GM19099 (cell line): ENCODE results near the gene YIPF6.

ENCODE experiments used
- POLR2A ChIP-seq: IDR thresholded peaks from 3 replicates; pipeline ENCODE4 v1.6.1; 2011; ENCODE audit warnings: low read depth; ENCODE audit not compliant: insufficient read length; ENCODE audit errors: extremely low read depth

The YIPF6 gene

GRCh38 chrX:68498508-68499379 lies at the start of gene YIPF6:
YIPF6 (plus strand) TSS chrX:68499051; CDS start chrX:68499067, 16 bp downstream.
- peak; percentile 95 for TF ChIP-seq POLR2A

DNA sequence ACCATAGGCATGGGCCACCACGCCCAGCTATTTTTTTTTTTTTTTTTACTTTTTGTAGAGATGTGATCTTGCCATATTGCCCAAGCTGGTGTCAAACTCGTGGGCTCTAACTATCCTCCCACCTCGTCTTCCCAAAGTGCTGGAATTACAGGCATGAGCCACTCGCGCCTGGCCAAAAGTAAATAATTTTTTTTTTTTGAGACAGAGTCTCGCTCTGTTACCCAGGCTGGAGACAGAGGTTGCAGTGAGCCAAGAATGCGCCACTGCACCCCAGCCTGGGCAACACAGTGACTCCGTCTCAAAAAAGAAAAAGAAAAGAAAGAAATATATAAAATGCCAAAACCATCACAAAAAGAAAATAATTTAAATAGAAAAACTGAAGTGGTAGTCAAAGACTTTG lies 47.1 kb upstream of the YIPF6 start:
- TF ChIP-seq POLR2A, result no peak

GRCh38 chrX:68454476-68455150 lies 44.2 kb upstream of the YIPF6 start:
- TF ChIP-seq POLR2A, result no peak

GRCh38 chrX:68455151-68455510 lies 43.7 kb upstream of the YIPF6 start:
- TF ChIP-seq POLR2A, result no peak

DNA sequence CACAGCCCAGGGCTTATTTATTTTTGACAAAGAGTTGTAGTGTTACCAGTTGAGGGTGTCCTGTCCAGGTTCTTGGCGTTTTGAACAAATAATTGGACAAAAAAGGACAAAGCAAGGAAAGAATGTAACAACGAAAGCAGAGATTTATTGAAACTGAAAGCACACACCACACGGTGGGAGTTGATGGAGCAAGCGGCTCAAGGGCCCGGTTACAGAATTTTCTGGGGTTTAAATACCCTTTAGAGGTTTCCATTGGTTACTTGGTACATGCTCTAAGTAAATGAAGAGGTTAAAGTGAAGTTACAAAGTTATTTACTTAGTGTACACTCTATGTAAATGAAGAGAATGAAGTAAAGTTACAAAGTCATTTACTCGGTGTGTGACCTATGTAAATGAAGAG lies 37.8 kb upstream of the YIPF6 start:
- no peak for TF ChIP-seq POLR2A

- no peak for TF ChIP-seq POLR2A
Measured at GRCh38 chrX:68461576-68461975, 37.3 kb upstream of the YIPF6 start.

GRCh38 chrX:68462197-68462596 lies 36.7 kb upstream of the YIPF6 start:
- no peak for TF ChIP-seq POLR2A

- TF ChIP-seq POLR2A, result no peak
Measured at GRCh38 chrX:68462653-68463052, 36.2 kb upstream of the YIPF6 start.

- TF ChIP-seq POLR2A, result no peak
Measured at GRCh38 chrX:68463880-68464279, 35.0 kb upstream of the YIPF6 start.

DNA sequence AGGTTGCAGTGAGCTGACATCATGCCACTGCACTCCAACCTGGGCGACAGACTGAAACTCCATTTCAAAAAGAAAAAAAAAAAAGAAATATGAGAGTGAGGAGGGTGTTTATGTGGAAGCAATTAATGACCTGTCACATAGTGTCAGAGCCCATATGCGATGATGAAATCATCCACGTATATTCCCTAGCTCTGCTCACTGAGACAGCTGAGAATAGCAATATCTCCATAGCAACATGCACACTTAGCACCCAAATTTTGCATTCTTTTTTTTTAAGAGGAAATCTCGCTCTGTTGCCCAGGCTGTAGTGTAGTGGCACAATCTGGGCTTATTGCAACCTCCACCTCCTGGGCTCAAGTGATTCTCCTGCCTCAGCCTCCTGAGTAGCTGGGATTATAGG lies 34.1 kb upstream of the YIPF6 start:
- TF ChIP-seq POLR2A, result no peak

DNA sequence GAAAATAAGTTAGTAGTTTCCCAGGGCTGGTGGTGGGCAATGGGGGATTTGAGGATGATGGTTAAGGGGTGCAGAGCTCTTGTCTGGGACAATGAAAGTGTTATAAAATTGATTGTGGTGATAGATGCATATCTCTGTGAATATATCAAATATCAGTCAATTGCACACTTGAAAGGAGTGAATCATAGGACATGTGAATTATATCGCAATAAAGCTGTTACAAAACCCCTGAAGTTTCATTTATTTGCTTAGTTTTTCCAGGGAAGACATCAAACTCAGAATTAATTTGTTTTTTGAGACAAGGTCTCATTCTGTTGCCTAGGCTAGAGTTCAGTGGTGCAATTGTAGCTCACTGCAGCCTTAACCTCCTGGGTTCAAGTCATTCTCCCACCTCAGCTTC lies 17.9 kb upstream of the YIPF6 start:
- no peak for TF ChIP-seq POLR2A

- TF ChIP-seq POLR2A, result no peak
Measured at GRCh38 chrX:68487254-68487653, 11.6 kb upstream of the YIPF6 start.

DNA sequence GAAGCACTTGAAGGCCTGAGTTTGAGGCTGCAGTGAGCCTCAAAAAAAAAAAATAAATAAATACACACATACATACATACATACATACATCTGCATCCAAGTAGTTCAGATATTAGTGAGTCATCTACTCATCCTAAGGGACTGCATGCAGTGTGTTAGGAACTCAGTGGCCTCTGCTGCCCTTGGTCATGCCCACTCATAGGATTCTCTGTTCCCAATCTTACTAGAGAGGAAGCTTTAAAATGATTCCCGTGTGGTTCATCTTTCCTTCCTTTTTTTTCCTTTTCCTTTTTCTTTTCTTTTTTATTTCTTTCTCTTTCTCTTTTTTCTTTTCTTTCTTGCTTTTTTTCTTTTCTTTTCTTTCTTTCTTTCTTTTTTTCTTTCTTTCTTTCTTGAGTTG lies 10.9 kb upstream of the YIPF6 start:
- TF ChIP-seq POLR2A, result no peak

DNA sequence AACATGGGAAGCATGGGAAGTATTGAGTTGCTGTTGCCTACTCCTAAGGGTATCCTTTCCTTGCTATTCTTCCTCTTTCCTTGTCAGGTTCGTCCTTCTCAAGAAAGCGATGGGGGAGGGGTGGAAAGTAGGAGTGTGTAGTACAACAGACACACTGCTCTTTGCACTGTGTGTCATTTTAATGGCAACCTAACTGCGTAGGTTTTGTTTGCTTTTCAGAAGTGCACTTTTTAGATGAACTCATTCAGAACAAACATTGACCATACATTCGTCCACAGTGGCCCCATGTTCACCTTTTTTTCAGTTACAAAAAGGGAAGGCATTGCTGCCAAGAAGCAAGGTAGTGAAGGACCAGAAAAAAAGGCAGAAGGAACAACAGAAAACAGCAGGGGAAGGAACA lies 10.2 kb upstream of the YIPF6 start:
- no peak for TF ChIP-seq POLR2A

DNA sequence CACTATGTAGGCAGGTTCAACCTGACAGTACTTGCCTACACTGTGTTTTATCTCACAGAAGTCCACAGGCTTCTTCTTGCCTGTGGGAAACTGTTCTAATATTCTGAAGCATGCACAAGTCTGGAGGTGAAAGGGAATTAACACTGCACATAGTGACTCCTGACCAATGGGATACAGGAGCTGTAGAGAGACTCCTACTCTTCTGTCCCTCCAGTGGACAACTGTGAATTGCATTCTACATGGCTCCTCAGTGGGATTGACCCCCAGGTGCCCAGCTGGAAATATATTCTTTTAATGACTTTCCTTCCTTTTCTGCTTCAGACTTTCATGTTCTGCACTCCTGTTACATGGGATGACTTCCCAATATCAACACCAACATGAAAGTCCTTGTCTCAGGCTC lies 8.2 kb upstream of the YIPF6 start:
- no peak for TF ChIP-seq POLR2A

DNA sequence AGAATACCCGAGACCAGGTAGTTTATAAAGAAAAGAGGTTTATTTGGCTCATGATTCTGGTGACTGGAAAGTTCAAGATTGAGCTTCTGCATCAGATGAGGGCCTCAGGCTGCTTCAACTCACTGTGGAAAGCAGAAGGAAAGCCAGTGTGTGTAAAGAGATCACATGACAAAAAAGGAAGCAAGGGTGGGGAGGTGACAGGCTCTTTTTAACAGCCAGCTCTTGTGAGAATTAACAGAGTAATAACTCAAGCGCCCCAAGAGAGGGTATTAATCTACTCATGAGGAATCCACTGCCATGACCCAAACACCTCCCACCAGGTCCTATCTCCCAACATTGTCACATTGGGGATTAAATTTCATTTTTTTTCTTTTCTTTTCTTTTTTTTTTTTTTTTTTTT lies 6.3 kb upstream of the YIPF6 start:
- TF ChIP-seq POLR2A, result no peak
